Esophagus squamous epithelium (tissue), 4 donors: ENCODE measurements around the gene GRIP1.

Experiments
- CTCF ChIP-seq, 6 experiments: fragments of 450-650 bp in 4 of 6; fragments of 200-600 bp in 2 of 6; sonication (generic) in 2 of 6; IDR thresholded peaks; one replicate each; pipeline ENCODE4 v1.5.1; 2016 to 2019; ENCODE audit warnings: antibody characterized with exemption in 6 of 6, mild to moderate bottlenecking in 4 of 6, moderate library complexity in 4 of 6
- POLR2A ChIP-seq, 4 donors: fragments of 450-650 bp; IDR thresholded peaks; one replicate each; pipeline ENCODE4 v1.6.1; 2017; ENCODE audit warnings: antibody characterized with exemption in 4 of 4, mild to moderate bottlenecking in 4 of 4, moderate library complexity in 3 of 4

GRCh38 chr12:66352899-66353298 lies 326.0 kb downstream of the GRIP1 start:
- TF ChIP-seq POLR2A (IDR thresholded peaks at IDR 0.05) (no peak), CTCF (IDR thresholded peaks at IDR 0.05) (no peak)
